ENCODE measurements around the gene GSTA4. TPM values are rescaled to one million over a fixed set of nuclear protein-coding genes. Genes with fewer than 3 reads are reported as not detected.

Gene GSTA4
- total RNA-seq, 1 donor from 2014 or later: 44.7 TPM

DNA sequence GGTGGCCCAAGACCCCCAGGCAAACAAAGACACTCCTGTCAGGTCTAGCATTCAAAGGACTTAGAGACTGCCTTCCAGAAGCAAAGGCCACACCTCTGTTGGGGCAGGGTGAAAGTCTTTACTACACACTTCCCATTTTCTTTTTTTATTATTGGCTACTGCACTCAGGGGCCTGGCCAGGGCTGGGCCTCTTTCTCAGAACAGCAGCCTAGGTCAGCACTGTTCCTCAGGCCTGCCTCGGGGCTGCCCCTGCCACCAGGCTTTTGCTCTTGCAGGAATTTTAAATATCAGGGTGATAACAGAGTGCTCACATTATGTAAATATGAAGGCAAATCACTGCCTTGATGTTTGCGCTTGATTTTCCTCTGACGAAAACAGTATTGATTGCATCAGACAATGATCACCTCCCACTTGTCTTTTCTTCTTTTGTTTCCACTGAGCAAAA, 18.5 kb downstream of the GSTA4 start:
- DNase-seq (ENCODE audit: low spot score, unreplicated experiment): no peak
- Mint-ChIP-seq H3K4me1 (ENCODE audit: low read depth) (peaks cover 20% of the 10 kb centered on the region), H3K4me3 (ENCODE audit: low read depth) (peak overlapping the region; percentile 19), H3K9me3 (ENCODE audit: low read depth) (no peaks in the 10 kb centered on the region), H3K27ac (peak overlapping the region; percentile 64), H3K36me3 (ENCODE audit: insufficient read depth) (peaks cover 2% of the 10 kb centered on the region), H3K27me3 (no peaks in the 10 kb centered on the region)
- TF ChIP-seq, protein P1, sequence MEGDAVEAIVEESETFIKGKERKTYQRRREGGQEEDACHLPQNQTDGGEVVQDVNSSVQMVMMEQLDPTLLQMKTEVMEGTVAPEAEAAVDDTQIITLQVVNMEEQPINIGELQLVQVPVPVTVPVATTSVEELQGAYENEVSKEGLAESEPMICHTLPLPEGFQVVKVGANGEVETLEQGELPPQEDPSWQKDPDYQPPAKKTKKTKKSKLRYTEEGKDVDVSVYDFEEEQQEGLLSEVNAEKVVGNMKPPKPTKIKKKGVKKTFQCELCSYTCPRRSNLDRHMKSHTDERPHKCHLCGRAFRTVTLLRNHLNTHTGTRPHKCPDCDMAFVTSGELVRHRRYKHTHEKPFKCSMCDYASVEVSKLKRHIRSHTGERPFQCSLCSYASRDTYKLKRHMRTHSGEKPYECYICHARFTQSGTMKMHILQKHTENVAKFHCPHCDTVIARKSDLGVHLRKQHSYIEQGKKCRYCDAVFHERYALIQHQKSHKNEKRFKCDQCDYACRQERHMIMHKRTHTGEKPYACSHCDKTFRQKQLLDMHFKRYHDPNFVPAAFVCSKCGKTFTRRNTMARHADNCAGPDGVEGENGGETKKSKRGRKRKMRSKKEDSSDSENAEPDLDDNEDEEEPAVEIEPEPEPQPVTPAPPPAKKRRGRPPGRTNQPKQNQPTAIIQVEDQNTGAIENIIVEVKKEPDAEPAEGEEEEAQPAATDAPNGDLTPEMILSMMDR (IDR thresholded peaks at IDR 0.05; ENCODE audit: unreplicated experiment): no peak

DNA sequence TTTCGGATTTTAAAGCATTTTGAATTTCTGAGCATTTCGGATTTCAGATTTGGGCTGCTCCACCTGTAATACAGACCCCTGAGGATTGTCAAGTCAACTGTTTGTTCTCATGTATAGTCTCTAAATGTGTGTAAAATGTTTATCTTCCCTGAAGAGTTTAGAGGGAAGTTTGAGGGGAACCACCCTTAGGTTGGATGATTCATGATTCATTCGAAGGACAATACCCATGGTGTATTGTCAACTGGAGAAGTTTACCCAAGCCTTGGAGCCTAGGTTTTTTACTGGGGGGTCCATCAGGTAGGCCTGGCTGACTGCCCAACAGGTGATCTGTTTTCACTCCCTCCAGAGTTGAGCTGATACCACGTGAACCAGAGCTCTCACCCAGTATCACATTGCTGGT, 18.9 kb downstream of the GSTA4 start:
- H3K27me3 Mint-ChIP-seq: no peaks in the 10 kb centered on the region
- TF ChIP-seq, protein P1 (IDR thresholded peaks at IDR 0.05; ENCODE audit: unreplicated experiment): no peak
- peaks cover 2% of the 10 kb centered on the region for H3K36me3 Mint-ChIP-seq (ENCODE audit: insufficient read depth)
- peaks cover 20% of the 10 kb centered on the region for H3K4me1 Mint-ChIP-seq (ENCODE audit: low read depth)
- no peak overlapping the region for H3K4me3 Mint-ChIP-seq (ENCODE audit: low read depth)
- no peaks in the 10 kb centered on the region for H3K9me3 Mint-ChIP-seq (ENCODE audit: low read depth)
- DNase-seq (ENCODE audit: low spot score, unreplicated experiment): no peak
- no peak overlapping the region for H3K27ac Mint-ChIP-seq

- Mint-ChIP-seq H3K4me1 (ENCODE audit: low read depth) (peaks cover 20% of the 10 kb centered on the region), H3K27ac (no peak overlapping the region), H3K27me3 (no peaks in the 10 kb centered on the region), H3K4me3 (ENCODE audit: low read depth) (no peak overlapping the region), H3K36me3 (ENCODE audit: insufficient read depth) (peaks cover 2% of the 10 kb centered on the region), H3K9me3 (ENCODE audit: low read depth) (no peaks in the 10 kb centered on the region)
- TF ChIP-seq, protein P1 (IDR thresholded peaks at IDR 0.05; ENCODE audit: unreplicated experiment): no peak
- no peak for DNase-seq (ENCODE audit: low spot score, unreplicated experiment)
These were observed 19.5 kb downstream of the GSTA4 start for GRCh38 chr6:52975580-52975979.

DNA sequence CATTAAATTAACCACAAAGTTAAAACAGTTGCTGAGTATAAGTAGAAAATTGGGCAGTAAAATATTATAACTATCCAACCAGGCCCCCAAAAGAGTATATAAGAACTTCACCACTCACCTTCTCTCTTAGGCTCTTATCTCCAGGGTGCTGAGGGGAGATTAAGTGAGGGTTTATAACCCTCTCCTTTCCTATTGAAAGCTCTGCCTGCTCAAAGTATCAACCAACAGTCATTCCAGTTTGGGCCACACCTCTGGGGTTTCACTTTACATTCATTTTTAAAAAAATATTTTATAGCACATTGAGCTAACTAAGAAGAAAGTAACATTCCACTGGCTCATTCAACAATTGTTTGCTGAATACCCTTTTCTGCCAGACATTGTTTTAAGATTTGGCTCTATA, 22.1 kb downstream of the GSTA4 start:
- Mint-ChIP-seq H3K36me3 (ENCODE audit: insufficient read depth) (peaks cover 2% of the 10 kb centered on the region), H3K4me1 (ENCODE audit: low read depth) (peaks cover 16% of the 10 kb centered on the region), H3K4me3 (ENCODE audit: low read depth) (no peak overlapping the region), H3K27me3 (no peaks in the 10 kb centered on the region), H3K9me3 (ENCODE audit: low read depth) (no peaks in the 10 kb centered on the region), H3K27ac (no peak overlapping the region)
- TF ChIP-seq, protein P1 (IDR thresholded peaks at IDR 0.05; ENCODE audit: unreplicated experiment): no peak
- DNase-seq (ENCODE audit: low spot score, unreplicated experiment): no peak

- DNase-seq (ENCODE audit: low spot score, unreplicated experiment): no peak
- Mint-ChIP-seq H3K27me3 (no peaks in the 10 kb centered on the region), H3K4me3 (ENCODE audit: low read depth) (no peak overlapping the region), H3K36me3 (ENCODE audit: insufficient read depth) (no peaks in the 10 kb centered on the region), H3K4me1 (ENCODE audit: low read depth) (peaks cover 6% of the 10 kb centered on the region), H3K9me3 (ENCODE audit: low read depth) (no peaks in the 10 kb centered on the region), H3K27ac (no peak overlapping the region)
- TF ChIP-seq, protein P1 (IDR thresholded peaks at IDR 0.05; ENCODE audit: unreplicated experiment): no peak
These were observed 25.7 kb downstream of the GSTA4 start for GRCh38 chr6:52969359-52969758.

Data from progenitor cell of endocrine pancreas (in vitro differentiated cells).